T follicular helper cell (primary cell): ENCODE data around the gene CELF2.

Experiments
- DNase-seq: peaks from one replicate; pipeline ENCODE4 v3.0.0-alpha.2; 2020; ENCODE audit warnings: low read depth

Gene CELF2

GRCh38 chr10:11134411-11134810 lies 116.7 kb downstream of the CELF2 start:
- no peak for DNase-seq

GRCh38 chr10:11135709-11136108 lies 118.0 kb downstream of the CELF2 start:
- DNase-seq = no peak

GRCh38 chr10:11138314-11139033 lies 120.8 kb downstream of the CELF2 start:
- no peak for DNase-seq

GRCh38 chr10:11140963-11141362 lies 123.3 kb downstream of the CELF2 start:
- no peak for DNase-seq

- no peak for DNase-seq
Measured at GRCh38 chr10:11141571-11142091, 124.0 kb downstream of the CELF2 start.

- no peak for DNase-seq
Measured at GRCh38 chr10:11142777-11143176, 125.1 kb downstream of the CELF2 start.

- DNase-seq = no peak
Measured at GRCh38 chr10:11143242-11143641, 125.6 kb downstream of the CELF2 start.

GRCh38 chr10:11144626-11145494 lies 127.2 kb downstream of the CELF2 start:
- DNase-seq = no peak

- peak; percentile 61 for DNase-seq
Measured at GRCh38 chr10:11145495-11145855, 127.8 kb downstream of the CELF2 start.

- DNase-seq = no peak
Measured at GRCh38 chr10:11146402-11147171, 128.9 kb downstream of the CELF2 start.

- no peak for DNase-seq
Measured at GRCh38 chr10:11147722-11148121, 130.1 kb downstream of the CELF2 start.

- no peak for DNase-seq
Measured at GRCh38 chr10:11148142-11149028, 130.7 kb downstream of the CELF2 start.

- DNase-seq = no peak
Measured at GRCh38 chr10:11149807-11150141, 132.1 kb downstream of the CELF2 start.

GRCh38 chr10:11150231-11150731 lies 132.6 kb downstream of the CELF2 start:
- DNase-seq = peak; percentile 38

GRCh38 chr10:11150879-11151415 lies 133.3 kb downstream of the CELF2 start:
- peak; percentile 36 for DNase-seq

- DNase-seq = no peak
Measured at GRCh38 chr10:11152801-11153200, 135.1 kb downstream of the CELF2 start.

GRCh38 chr10:11153245-11153644 lies 135.6 kb downstream of the CELF2 start:
- no peak for DNase-seq

GRCh38 chr10:11153766-11154165 lies 136.1 kb downstream of the CELF2 start:
- DNase-seq = no peak

GRCh38 chr10:11154333-11154732 lies 136.7 kb downstream of the CELF2 start:
- DNase-seq = no peak

- DNase-seq = no peak
Measured at GRCh38 chr10:11154849-11155498, 137.3 kb downstream of the CELF2 start.
